CD4-positive, alpha-beta T cell (primary cell): ENCODE data around the gene SYTL2. TPM values are rescaled to one million over a fixed set of nuclear protein-coding genes. Genes with fewer than 3 reads are reported as not detected.

Experiments used
- ATAC-seq: fragments of 200-7000 bp; cut with Tn5 transposase; one replicate; pipeline ENCODE4 v1.10.0; 2022; ENCODE audit warnings: mild to moderate bottlenecking; ENCODE audit not compliant: poor library complexity
- CTCF ChIA-PET: fragments of 350-600 bp; sonication (Branson Sonifier 250); formaldehyde crosslinking; loops from one replicate; lab custom pipeline; 2021; ENCODE audit warnings: antibody characterized with exemption, inconsistent platforms; lab: Charles Lee
- POLR2A ChIA-PET: fragments of 350-600 bp; sonication (Branson Sonifier 250); formaldehyde crosslinking; loops from one replicate; lab custom pipeline; 2021; ENCODE audit warnings: antibody characterized with exemption, inconsistent platforms; lab: Charles Lee
- DNase-seq, 14 experiments: peaks; one replicate each; pipeline ENCODE4 v3.0.0-alpha.2; 2013 to 2020; ENCODE audit warnings: mixed read lengths in 2 of 14
- H3K27ac ChIP-seq, 2 donors: one replicate each; pipeline versions ENCODE4 v1.5.1 to v1.7.0; 2013; ENCODE audit warnings: low read length in 2 of 2, low read depth in 1 of 2, mild to moderate bottlenecking in 1 of 2
- H3K27me3 ChIP-seq, 2 experiments: 1 replicate in 1 of 2; 2 replicates in 1 of 2; pipeline versions ENCODE4 v1.6.1 to v1.7.0; 2013; ENCODE audit warnings: low read length in 2 of 2, control low read depth in 1 of 2, mild to moderate bottlenecking in 1 of 2, moderate library complexity in 1 of 2; ENCODE audit not compliant: insufficient read depth in 2 of 2, control insufficient read depth in 1 of 2
- H3K36me3 ChIP-seq: one replicate; pipeline ENCODE4 v1.6.1; 2013; ENCODE audit warnings: low read length, control low read depth; ENCODE audit not compliant: insufficient read depth
- H3K4me1 ChIP-seq: one replicate; pipeline ENCODE4 v1.6.1; 2013; ENCODE audit warnings: low read length, control low read depth; ENCODE audit not compliant: insufficient read depth
- H3K4me3 ChIP-seq: one replicate; pipeline ENCODE4 v1.5.1; 2013; ENCODE audit warnings: mild to moderate bottlenecking, low read length, moderate library complexity
- H3K9me3 ChIP-seq, 2 experiments: 1 replicate in 1 of 2; 2 replicates in 1 of 2; pipeline versions ENCODE4 v1.6.1 to v1.7.0; 2013; ENCODE audit warnings: low read length in 2 of 2, mild to moderate bottlenecking in 2 of 2, control low read depth in 1 of 2, moderate library complexity in 1 of 2; ENCODE audit not compliant: control insufficient read depth in 1 of 2, insufficient read depth in 1 of 2
- H3K27ac Mint-ChIP-seq: one replicate; pipeline ENCODE4 v1.8.0; 2020; ENCODE audit warnings: mixed read lengths
- H3K27me3 Mint-ChIP-seq: one replicate; pipeline ENCODE4 v1.8.0; 2021; ENCODE audit warnings: mixed read lengths
- H3K36me3 Mint-ChIP-seq: one replicate; pipeline ENCODE4 v1.8.0; 2021; ENCODE audit warnings: low read depth, mixed read lengths
- H3K4me1 Mint-ChIP-seq: one replicate; pipeline ENCODE4 v1.8.0; 2021; ENCODE audit warnings: low read depth, mixed read lengths
- H3K4me3 Mint-ChIP-seq: one replicate; pipeline ENCODE4 v1.8.0; 2020; ENCODE audit warnings: mild to moderate bottlenecking, mixed read lengths
- H3K9me3 Mint-ChIP-seq: one replicate; pipeline ENCODE4 v1.8.0; 2020; ENCODE audit warnings: mixed read lengths
- CTCF ChIP-seq: fragments of 200-600 bp; IDR thresholded peaks from one replicate; pipeline ENCODE4 v1.8.0; 2022; ENCODE audit warnings: antibody characterized with exemption, mild to moderate bottlenecking
- intact Hi-C, 2 experiments: fragments of 100-400 bp; cut with DNase I in 1 of 2; cut with micrococcal nuclease in 1 of 2; formaldehyde crosslinking; loops; one replicate each; pipeline versions ENCODE4 v1.15.1 to v1.9.0; 2023 to 2025; cut with DNase I, micrococcal nuclease
- total RNA-seq, 174 experiments: library from RNA in 2 of 174; stranded (reverse) in 2 of 174; gene quantifications; one replicate each; pipeline ENCODE4 v1.2.3 and lab custom pipeline; 2021 to 2026

SYTL2 gene
- total RNA-seq, 2 experiments from 2014 or later: 35.4 to 36.7 TPM

- intact Hi-C loops: loop anchor here in 1 of 2 experiments (10.0 kb wide), 1 partner anchor 282 kb away; no protein-coding TSS in a partner anchor
- Histone ChIP-seq H3K27me3 (peaks cover 0 to 5% of the 10 kb centered on the region in 2 experiments), H3K4me1 (peaks cover 12% of the 10 kb centered on the region), H3K9me3 (no peaks in the 10 kb centered on the region), H3K4me3 (peak overlapping the region; percentile 69), H3K27ac (no peak overlapping the region), H3K36me3 (no peaks in the 10 kb centered on the region)
- peak overlapping the region; percentile 86 for H3K4me3 Mint-ChIP-seq
- H3K9me3 Mint-ChIP-seq: no peaks in the 10 kb centered on the region
- TF ChIP-seq CTCF: no peak
- no peak overlapping the region for H3K27ac Mint-ChIP-seq
- ChIA-PET POLR2A (interaction anchor here (0.7 to 1.9 kb wide), 2 partner anchors 17 to 1616 kb away, joined by 3 to 5 read pairs; no protein-coding TSS in a partner anchor), CTCF (no interaction called here)
- H3K4me1 Mint-ChIP-seq: peaks cover 11% of the 10 kb centered on the region
- peak; percentile 22 to 75 (median 46) for DNase-seq
- no peaks in the 10 kb centered on the region for H3K36me3 Mint-ChIP-seq
- no peaks in the 10 kb centered on the region for H3K27me3 Mint-ChIP-seq
- peak; percentile 76 for ATAC-seq
Observed at GRCh38 chr11:85682330-85683305, 128.3 kb downstream of the SYTL2 start.

GRCh38 chr11:85680897-85681296 lies 130.0 kb downstream of the SYTL2 start:
- peaks cover 11% of the 10 kb centered on the region for H3K4me1 Mint-ChIP-seq
- DNase-seq (peak in 3 of 14 experiments; percentile 12 to 46 (median 19)), ATAC-seq (peak; percentile 21)
- no peak overlapping the region for H3K4me3 Mint-ChIP-seq
- H3K27ac ChIP-seq: no peak overlapping the region
- H3K9me3 ChIP-seq: no peaks in the 10 kb centered on the region
- H3K36me3 Mint-ChIP-seq: no peaks in the 10 kb centered on the region
- H3K27me3 Mint-ChIP-seq: no peaks in the 10 kb centered on the region
- H3K27me3 ChIP-seq: peaks cover 0 to 5% of the 10 kb centered on the region in 2 experiments
- intact Hi-C loops: loop anchor here in 1 of 2 experiments (10.0 kb wide), 1 partner anchor 284 kb away; no protein-coding TSS in a partner anchor
- no peaks in the 10 kb centered on the region for H3K9me3 Mint-ChIP-seq
- H3K4me1 ChIP-seq: peaks cover 12% of the 10 kb centered on the region
- no peak overlapping the region for H3K4me3 ChIP-seq
- CTCF ChIA-PET: interaction anchor here (0.6 to 1.0 kb wide), 2 partner anchors 78 to 174 kb away, joined by 3 to 4 read pairs; partner anchors contain the start of gene CCDC83
- no peak overlapping the region for H3K27ac Mint-ChIP-seq
- POLR2A ChIA-PET: interaction anchor here (1.1 to 1.9 kb wide), 3 partner anchors 16 to 564 kb away, joined by 3 to 5 read pairs (median 5); partner anchors contain the start of gene CREBZF
- no peaks in the 10 kb centered on the region for H3K36me3 ChIP-seq
- TF ChIP-seq CTCF: no peak

GRCh38 chr11:85679576-85679975 lies 131.4 kb downstream of the SYTL2 start:
- Histone ChIP-seq H3K4me1 (peaks cover 12% of the 10 kb centered on the region), H3K27ac (no peak overlapping the region), H3K9me3 (no peaks in the 10 kb centered on the region), H3K27me3 (peaks cover 0 to 5% of the 10 kb centered on the region in 2 experiments), H3K4me3 (no peak overlapping the region), H3K36me3 (no peaks in the 10 kb centered on the region)
- Mint-ChIP-seq H3K27me3 (no peaks in the 10 kb centered on the region), H3K4me3 (no peak overlapping the region), H3K4me1 (peaks cover 11% of the 10 kb centered on the region), H3K9me3 (no peaks in the 10 kb centered on the region), H3K27ac (no peak overlapping the region), H3K36me3 (no peaks in the 10 kb centered on the region)
- intact Hi-C loops: no loop called here
- ATAC-seq (no peak), DNase-seq (no peak)
- CTCF ChIA-PET: interaction anchor here (1.2 to 2.3 kb wide), 3 partner anchors 11 to 175 kb away, joined by 3 to 5 read pairs (median 4); partner anchors contain the start of gene CCDC83
- TF ChIP-seq CTCF: no peak
- POLR2A ChIA-PET: interaction anchor here (1.1 to 2.6 kb wide), 2 partner anchors 14 to 566 kb away, joined by 3 to 12 read pairs; partner anchors contain the start of gene CREBZF
